Esophagus (tissue), 2 donors: ENCODE results near the gene RNF183. TPM values are rescaled to one million over a fixed set of nuclear protein-coding genes. Genes with fewer than 3 reads are reported as not detected.

Experiments
- H3K27ac ChIP-seq, 2 donors: one replicate each; pipeline ENCODE4 v1.5.1; 2013; ENCODE audit warnings: low read depth in 2 of 2, mild to moderate bottlenecking in 2 of 2, inconsistent platforms in 1 of 2, low read length in 1 of 2, moderate library complexity in 1 of 2
- H3K27me3 ChIP-seq, 2 donors: one replicate each; pipeline ENCODE4 v1.6.1; 2013; ENCODE audit warnings: low read length in 2 of 2, control low read depth in 1 of 2, mild to moderate bottlenecking in 1 of 2; ENCODE audit not compliant: insufficient read depth in 2 of 2, control insufficient read depth in 1 of 2
- H3K36me3 ChIP-seq, 2 donors: one replicate each; pipeline ENCODE4 v1.6.1; 2013; ENCODE audit warnings: low read length in 1 of 2; ENCODE audit not compliant: control insufficient read depth in 2 of 2, insufficient read depth in 2 of 2
- H3K4me1 ChIP-seq, 2 donors: one replicate each; pipeline ENCODE4 v1.6.1; 2013; ENCODE audit warnings: low read length in 1 of 2; ENCODE audit not compliant: control insufficient read depth in 2 of 2, insufficient read depth in 2 of 2
- H3K4me3 ChIP-seq, 2 donors: one replicate each; pipeline ENCODE4 v1.5.1; 2013; ENCODE audit warnings: low read length in 2 of 2, mild to moderate bottlenecking in 2 of 2, low read depth in 1 of 2, moderate library complexity in 1 of 2
- H3K9me3 ChIP-seq, 2 donors: one replicate each; pipeline ENCODE4 v1.6.1; 2013; ENCODE audit warnings: mild to moderate bottlenecking in 2 of 2, low read depth in 1 of 2, low read length in 1 of 2, moderate library complexity in 1 of 2; ENCODE audit not compliant: control insufficient read depth in 2 of 2, insufficient read depth in 1 of 2
- WGBS, 2 donors: extraction: QIAGEN DNeasy Blood & Tissue Kit; methylation state at CpG; one replicate each; pipeline ENCODE4 v1.1.7; 2013; 5-methylcytosine and 5-hydroxymethylcytosine counted together
- polyA plus RNA-seq, 2 donors: library from polyadenylated mRNA; stranded (reverse); fragments of 200-250 nt; gene quantifications; one replicate each; pipeline ENCODE4 v1.2.3, GENCODE V29; 2013
- donor health status: healthy with polysubstance abuse.
- donor health status: Bipolar disorder and iron deficiency.

RNF183 gene, protein sequence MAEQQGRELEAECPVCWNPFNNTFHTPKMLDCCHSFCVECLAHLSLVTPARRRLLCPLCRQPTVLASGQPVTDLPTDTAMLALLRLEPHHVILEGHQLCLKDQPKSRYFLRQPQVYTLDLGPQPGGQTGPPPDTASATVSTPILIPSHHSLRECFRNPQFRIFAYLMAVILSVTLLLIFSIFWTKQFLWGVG
- polyA plus RNA-seq: 1 to 10 TPM; 2.3 to 3.6 TPM

DNA sequence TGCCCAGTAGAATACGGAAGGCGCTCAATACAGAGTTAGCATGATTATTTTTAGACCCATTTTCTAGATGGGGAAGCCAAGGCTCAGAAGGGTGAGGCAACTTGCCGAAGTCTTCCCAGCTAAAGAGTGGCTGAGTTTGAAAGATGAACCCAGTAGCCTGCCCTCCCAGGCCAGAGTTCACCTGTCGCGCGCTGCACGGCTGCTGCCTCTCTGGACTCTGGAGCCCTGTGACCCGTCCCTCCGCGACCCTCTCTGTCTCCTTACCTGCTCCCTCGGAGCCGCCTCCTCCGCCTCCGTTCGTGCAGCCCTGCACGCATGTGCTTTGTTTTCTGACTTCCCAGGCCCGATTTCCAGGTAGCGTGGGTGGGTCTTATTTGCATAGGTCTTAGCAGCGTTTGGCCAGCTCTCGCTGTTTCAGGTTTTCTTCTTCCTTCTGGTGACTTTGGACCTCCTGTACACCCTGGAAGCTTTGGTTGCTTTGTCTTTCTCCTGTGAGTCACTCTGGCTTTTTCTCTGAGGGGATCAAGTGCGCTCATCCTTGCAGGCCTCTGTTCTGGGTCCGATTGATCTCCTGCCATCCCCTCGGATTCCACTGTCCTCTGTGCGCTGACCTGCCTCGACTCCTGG is at the start of gene RNF183:
RNF183 (minus strand) TSS at position 585 of the 627 bp plus-strand sequence. CDS start 5,192 bp downstream, outside the sequence.
- peak within 1 kb of the TSS in 1 of 2 donors; percentile 9 for H3K4me3 ChIP-seq
- no peaks in the 10 kb centered on the region for H3K27me3 ChIP-seq
- H3K27ac ChIP-seq: peak within 1 kb of the TSS; percentile 47 to 52
- H3K4me1 ChIP-seq: peaks cover 0 to 3% of the 10 kb centered on the region in 2 donors
- WGBS, 2 donors: 50 to 55% methylated on average over 25 of the region's 25 CpGs
- no peaks in the 10 kb centered on the region for H3K36me3 ChIP-seq
- H3K9me3 ChIP-seq: no peaks in the 10 kb centered on the region

DNA sequence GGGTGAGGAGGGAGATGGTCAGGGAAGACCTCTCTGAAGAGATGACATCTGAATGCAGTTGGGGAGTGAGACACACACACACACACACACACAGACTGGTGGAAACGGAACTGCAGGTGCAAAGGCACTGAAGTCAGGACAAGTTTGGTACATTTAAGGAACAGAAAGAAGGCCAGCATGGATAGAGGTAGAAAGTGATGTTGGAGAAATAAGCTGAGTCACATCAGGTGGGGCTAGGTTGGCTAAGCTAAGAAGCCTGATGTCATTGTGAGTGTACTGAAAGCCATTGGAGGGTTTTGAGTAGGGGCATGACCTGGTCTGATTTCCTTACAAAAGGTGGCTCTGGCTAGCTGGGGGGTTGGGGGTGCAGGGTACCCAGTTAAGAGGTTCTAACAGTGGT is 49.2 kb upstream of the RNF183 start:
- peak overlapping the region in 1 of 2 donors; percentile 37 for H3K27ac ChIP-seq
- 59 to 75% methylated on average over 1 of the region's 1 CpG for WGBS, 2 donors
- no peak overlapping the region for H3K4me3 ChIP-seq
- no peaks in the 10 kb centered on the region for H3K9me3 ChIP-seq
- H3K27me3 ChIP-seq: no peaks in the 10 kb centered on the region
- H3K4me1 ChIP-seq: no peaks in the 10 kb centered on the region
- H3K36me3 ChIP-seq: no peaks in the 10 kb centered on the region

DNA sequence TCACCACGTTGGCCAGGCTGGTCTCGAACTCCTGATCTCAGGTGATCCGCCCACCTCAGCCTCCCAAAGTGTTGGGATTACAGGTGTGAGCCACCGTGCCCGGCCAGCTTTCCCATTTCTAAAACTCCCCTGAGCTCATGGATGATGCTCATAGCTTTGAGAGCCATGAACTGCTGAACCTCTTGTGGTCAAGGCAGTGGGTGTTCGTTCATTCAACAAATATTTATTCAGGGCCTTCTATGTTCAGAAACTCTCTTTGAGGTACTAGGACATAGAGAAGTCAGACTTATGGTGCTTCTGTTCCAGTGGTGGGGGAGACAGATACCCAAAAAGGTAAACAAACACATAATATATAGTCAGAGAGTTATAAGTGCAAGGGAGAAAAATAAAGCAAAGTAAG is 48.8 kb upstream of the RNF183 start:
- Histone ChIP-seq H3K9me3 (no peaks in the 10 kb centered on the region), H3K4me3 (no peak overlapping the region), H3K4me1 (no peaks in the 10 kb centered on the region), H3K27me3 (no peaks in the 10 kb centered on the region), H3K27ac (peak overlapping the region in 1 of 2 donors; percentile 28), H3K36me3 (no peaks in the 10 kb centered on the region)
- WGBS, 2 donors: 75 to 76% methylated on average over 6 of the region's 6 CpGs

DNA sequence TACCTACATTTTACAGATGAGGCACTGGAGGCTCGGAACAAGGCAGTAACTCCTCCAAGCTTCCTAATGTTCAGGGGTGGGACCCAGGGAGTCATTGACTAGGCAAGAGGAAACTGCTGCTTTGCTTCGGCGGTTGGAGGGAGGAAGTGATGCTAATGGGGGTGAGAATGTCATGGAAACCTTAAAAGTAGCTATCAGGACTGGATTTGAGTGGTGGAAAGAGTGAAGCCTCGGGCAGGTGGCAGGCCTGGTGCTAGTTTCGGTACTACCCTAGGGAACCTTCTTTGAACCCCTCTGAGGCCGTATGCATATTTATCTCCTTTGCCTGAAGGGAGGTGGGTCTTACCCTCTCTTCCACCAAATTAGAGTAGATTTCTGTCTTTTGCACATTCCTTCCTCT is 47.8 kb upstream of the RNF183 start:
- Histone ChIP-seq H3K27ac (no peak overlapping the region), H3K4me1 (no peaks in the 10 kb centered on the region)

DNA sequence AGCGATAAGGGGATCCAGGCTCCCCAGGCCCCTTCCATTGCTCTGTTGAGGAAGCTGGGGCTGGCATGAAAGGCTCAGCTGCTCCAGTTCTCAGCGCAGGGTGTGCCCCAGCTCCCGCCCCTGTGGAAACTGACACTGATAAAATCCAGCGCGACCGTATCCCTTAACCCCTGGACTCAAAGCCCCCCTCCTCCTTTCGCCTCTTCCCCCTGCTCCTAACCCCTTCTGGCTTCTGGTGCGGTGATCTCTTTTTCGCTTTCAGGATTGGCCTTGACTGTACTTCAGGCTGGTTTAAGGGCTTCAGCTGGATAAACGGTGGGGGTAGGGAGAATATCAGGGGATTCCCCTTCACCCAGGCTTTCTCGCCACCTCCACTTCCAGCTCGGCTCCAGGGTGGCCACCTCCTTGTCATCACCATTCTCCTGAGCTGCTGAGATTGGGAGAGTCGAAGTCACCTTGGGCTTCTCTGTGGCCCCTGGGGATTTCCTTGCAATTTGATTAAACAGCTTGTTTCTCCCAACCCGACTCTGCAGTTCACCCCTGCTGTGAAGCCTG is 47.0 kb upstream of the RNF183 start:
- H3K4me3 ChIP-seq: peak overlapping the region; percentile 68 to 72
- no peaks in the 10 kb centered on the region for H3K27me3 ChIP-seq
- no peaks in the 10 kb centered on the region for H3K36me3 ChIP-seq
- WGBS, 2 donors: 11 to 15% methylated on average over 14 of the region's 14 CpGs
- no peaks in the 10 kb centered on the region for H3K4me1 ChIP-seq
- H3K27ac ChIP-seq: peak overlapping the region in 1 of 2 donors; percentile 40
- no peaks in the 10 kb centered on the region for H3K9me3 ChIP-seq

More for the DNA sequence above, 47.8 kb upstream of the RNF183 start:
- no peaks in the 10 kb centered on the region for H3K9me3 ChIP-seq
- no peaks in the 10 kb centered on the region for H3K27me3 ChIP-seq
- H3K4me3 ChIP-seq: no peak overlapping the region
- 55% methylated on average over 6 of the region's 6 CpGs for WGBS, 2 donors
- H3K36me3 ChIP-seq: no peaks in the 10 kb centered on the region

DNA sequence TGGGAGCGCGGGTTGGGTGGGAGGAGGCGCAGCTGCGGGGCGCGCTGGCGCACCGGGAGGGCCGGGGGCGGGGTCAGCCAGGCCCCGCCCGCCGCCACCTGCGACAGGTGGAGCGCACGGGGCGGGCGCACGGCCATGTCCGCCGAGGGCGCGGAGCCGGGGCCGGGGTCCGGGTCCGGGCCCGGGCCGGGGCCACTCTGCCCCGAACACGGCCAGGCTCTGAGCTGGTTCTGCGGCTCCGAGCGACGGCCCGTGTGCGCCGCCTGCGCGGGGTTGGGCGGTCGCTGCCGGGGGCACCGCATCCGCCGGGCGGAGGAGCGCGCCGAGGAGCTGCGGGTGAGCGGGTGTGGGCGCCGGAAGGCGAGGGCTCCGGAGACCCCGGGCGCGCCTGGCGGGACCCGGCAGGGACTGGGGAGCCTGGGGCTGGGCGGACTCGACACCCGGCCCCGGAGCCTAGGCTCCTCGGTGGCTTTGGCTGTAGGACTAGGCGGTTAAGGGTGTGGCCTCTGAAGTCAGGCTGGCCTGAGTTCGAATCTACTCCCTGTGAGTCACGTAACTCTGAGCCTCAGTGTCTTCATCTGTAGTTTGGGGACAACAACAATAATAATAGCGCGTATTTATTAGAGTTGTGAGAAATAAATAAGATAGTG is 46.4 kb upstream of the RNF183 start, which contains the start of gene BSPRY:
BSPRY (plus strand) TSS at position 97 of the 650 bp plus-strand sequence; CDS start at position 136, 39 bp downstream.
- no peaks in the 10 kb centered on the region for H3K27me3 ChIP-seq
- H3K36me3 ChIP-seq: no peaks in the 10 kb centered on the region
- no peaks in the 10 kb centered on the region for H3K4me1 ChIP-seq
- H3K4me3 ChIP-seq: peak within 1 kb of the TSS; percentile 68 to 72
- H3K27ac ChIP-seq: peak within 1 kb of the TSS in 1 of 2 donors; percentile 64
- no peaks in the 10 kb centered on the region for H3K9me3 ChIP-seq
- WGBS, 2 donors: 2% methylated on average over 53 to 71 of the region's 71 CpGs

DNA sequence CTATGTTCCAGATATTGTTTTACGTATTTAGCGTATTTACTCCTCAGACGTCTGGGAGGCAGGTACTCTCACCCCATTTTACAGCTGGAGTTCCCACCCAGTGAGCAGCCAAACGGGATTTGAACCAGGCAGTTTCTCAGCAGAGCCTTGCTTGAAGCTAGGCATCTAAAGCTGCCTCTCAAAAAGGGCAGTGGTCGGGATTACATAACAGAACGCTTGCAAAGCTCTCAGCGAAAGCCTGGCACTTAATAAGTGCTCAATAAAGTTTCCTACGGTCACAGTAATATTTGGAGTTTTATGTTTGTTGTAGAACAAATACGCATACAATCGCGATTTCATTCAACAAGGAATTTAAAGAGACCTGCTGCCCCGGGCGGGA is 45.9 kb upstream of the RNF183 start:
- H3K4me3 ChIP-seq: peak overlapping the region in 1 of 2 donors; percentile 72
- no peaks in the 10 kb centered on the region for H3K27me3 ChIP-seq
- no peak overlapping the region for H3K27ac ChIP-seq
- H3K4me1 ChIP-seq: no peaks in the 10 kb centered on the region
- H3K36me3 ChIP-seq: no peaks in the 10 kb centered on the region
- H3K9me3 ChIP-seq: no peaks in the 10 kb centered on the region
- 22 to 23% methylated on average over 13 of the region's 13 CpGs for WGBS, 2 donors

DNA sequence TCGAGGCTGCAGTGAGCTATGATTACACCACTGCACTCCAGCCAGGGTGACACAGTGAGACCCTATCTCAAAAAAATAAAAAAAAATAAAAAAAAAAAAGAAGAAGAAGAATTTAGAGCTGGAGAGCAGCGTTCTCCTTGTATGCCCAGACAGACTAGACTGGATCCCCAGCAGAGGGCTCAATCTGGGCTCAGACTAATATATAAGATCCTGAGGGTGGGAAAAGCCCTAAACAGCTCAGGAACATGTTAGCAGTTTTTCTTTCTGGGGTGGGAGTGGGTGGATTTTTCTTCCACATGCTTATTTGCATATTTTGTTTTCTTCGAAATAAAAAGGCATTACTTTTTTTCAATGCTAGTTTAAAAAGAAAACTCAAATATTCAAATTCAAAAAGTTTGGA is 45.3 kb upstream of the RNF183 start:
- Histone ChIP-seq H3K27me3 (no peaks in the 10 kb centered on the region), H3K27ac (no peak overlapping the region), H3K9me3 (no peaks in the 10 kb centered on the region), H3K4me1 (no peaks in the 10 kb centered on the region), H3K4me3 (no peak overlapping the region), H3K36me3 (no peaks in the 10 kb centered on the region)
- WGBS, 2 donors: 87 to 91% methylated on average over 3 of the region's 3 CpGs

DNA sequence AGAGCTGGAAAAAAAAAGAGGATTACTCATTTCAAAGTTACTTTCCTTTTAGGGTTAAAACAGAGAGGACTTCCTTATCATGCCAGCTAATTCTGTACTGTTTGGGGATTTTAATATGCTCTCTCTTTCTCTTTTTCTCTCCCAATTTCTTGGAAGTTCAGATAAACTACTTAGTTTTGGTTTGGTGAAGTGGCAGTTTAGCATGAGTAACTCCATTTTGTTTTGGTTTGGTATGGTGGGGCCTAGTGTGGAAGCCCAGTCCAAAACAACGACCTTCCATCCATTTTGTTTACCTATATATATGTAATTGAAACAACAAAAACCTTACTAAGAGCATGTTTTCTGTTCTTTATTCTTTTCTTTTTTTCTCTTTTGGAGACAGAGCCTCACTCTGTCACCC is 42.5 kb upstream of the RNF183 start:
- WGBS, 2 donors: 31 to 42% methylated on average over 1 of the region's 1 CpG
- no peak overlapping the region for H3K27ac ChIP-seq
- H3K4me1 ChIP-seq: no peaks in the 10 kb centered on the region
- H3K27me3 ChIP-seq: no peaks in the 10 kb centered on the region
- no peak overlapping the region for H3K4me3 ChIP-seq
- H3K36me3 ChIP-seq: no peaks in the 10 kb centered on the region
- H3K9me3 ChIP-seq: no peaks in the 10 kb centered on the region
